GM23248 (cell line): ENCODE results near the gene KRTAP9-3.
"Not testable (repeated sequence)": the region's sequence is repeated elsewhere in the genome, so short reads cannot be mapped to it uniquely, and the experiment has no call there.

Source experiments
- EZH2 ChIP-seq: fragments of 200-600 bp; sonication (generic); IDR thresholded peaks from 2 replicates; pipeline ENCODE4 v1.6.1; 2018; ENCODE audit warnings: antibody characterized with exemption, mild to moderate bottlenecking; ENCODE audit not compliant: insufficient read depth, poor library complexity, severe bottlenecking
- EZH2phosphoT487 ChIP-seq: fragments of 200-600 bp; sonication (generic); IDR thresholded peaks from 2 replicates; pipeline ENCODE4 v1.6.1; 2018; ENCODE audit warnings: antibody characterized with exemption, moderate library complexity, mild to moderate bottlenecking, low read depth; ENCODE audit not compliant: insufficient read depth

GRCh38 chr17:41237949-41238437 lies 5.7 kb downstream of the KRTAP9-3 start, which contains the start of gene KRTAP9-8:
- not testable (repeated sequence) for TF ChIP-seq EZH2, EZH2phosphoT487
